Loucy (cell line): ENCODE data around the gene CCDC141.

Source experiments
- H2AFZ ChIP-seq: fragments of 200-600 bp; sonication (generic); 2 replicates; pipeline ENCODE4 v1.6.0; 2016; ENCODE audit warnings: antibody characterized with exemption, mild to moderate bottlenecking, low read length, moderate library complexity
- H3F3A ChIP-seq: fragments of 200-600 bp; 2 replicates; pipeline ENCODE4 v1.6.0; 2016; ENCODE audit warnings: antibody characterized with exemption, low read depth, mild to moderate bottlenecking
- H3K27me3 ChIP-seq: fragments of 200-600 bp; sonication (generic); 2 replicates; pipeline ENCODE4 v1.6.1; 2014; ENCODE audit warnings: low read length, mild to moderate bottlenecking; ENCODE audit not compliant: insufficient read depth, poor library complexity, severe bottlenecking
- H3K36me3 ChIP-seq: fragments of 200-600 bp; sonication (generic); 2 replicates; pipeline ENCODE4 v1.6.1; 2016; ENCODE audit warnings: low read length; ENCODE audit not compliant: insufficient read depth
- H3K4me1 ChIP-seq: fragments of 200-600 bp; sonication (generic); 2 replicates; pipeline ENCODE4 v1.5.1; 2014; ENCODE audit warnings: low read length, mild to moderate bottlenecking; ENCODE audit not compliant: insufficient read depth, poor library complexity, severe bottlenecking
- H3K4me2 ChIP-seq: fragments of 200-600 bp; sonication (generic); 2 replicates; pipeline ENCODE4 v1.6.0; 2014; ENCODE audit warnings: antibody characterized with exemption, low read length, low read depth, mild to moderate bottlenecking; ENCODE audit not compliant: poor library complexity, severe bottlenecking
- H3K4me3 ChIP-seq: fragments of 200-600 bp; sonication (generic); 2 replicates; pipeline ENCODE4 v1.5.1; 2014; ENCODE audit warnings: low read length, mild to moderate bottlenecking, mixed read lengths; ENCODE audit not compliant: poor library complexity, severe bottlenecking
- H3K79me2 ChIP-seq: fragments of 200-600 bp; sonication (generic); 2 replicates; pipeline ENCODE4 v1.6.1; 2014; ENCODE audit warnings: low read length; ENCODE audit not compliant: insufficient read depth
- H3K9ac ChIP-seq: fragments of 200-600 bp; sonication (generic); 2 replicates; pipeline ENCODE4 v1.6.0; 2014; ENCODE audit warnings: mild to moderate bottlenecking, low read depth, low read length, moderate library complexity; ENCODE audit not compliant: poor library complexity, severe bottlenecking
- H3K9me2 ChIP-seq: fragments of 200-600 bp; sonication (generic); replicated peaks from 2 replicates; pipeline ENCODE4 v1.6.1; 2016; ENCODE audit warnings: low read depth, low read length, mixed read lengths
- H3K9me3 ChIP-seq: fragments of 200-600 bp; sonication (generic); 2 replicates; pipeline ENCODE4 v1.6.1; 2014; ENCODE audit warnings: mild to moderate bottlenecking, antibody characterized with exemption, low read length, low read depth; ENCODE audit not compliant: insufficient read depth
- H4K20me1 ChIP-seq: fragments of 200-600 bp; sonication (generic); 2 replicates; pipeline ENCODE4 v1.6.0; 2014; ENCODE audit warnings: antibody characterized with exemption, low read length, mild to moderate bottlenecking; ENCODE audit not compliant: insufficient read depth, poor library complexity, severe bottlenecking
- CTCF ChIP-seq: fragments of 200-600 bp; sonication (generic); conservative IDR thresholded peaks from 2 replicates; pipeline ENCODE4 v1.5.1; 2014; ENCODE audit warnings: mild to moderate bottlenecking, antibody characterized with exemption, low read length
- EZH2phosphoT487 ChIP-seq: fragments of 200-600 bp; IDR thresholded peaks from 2 replicates; pipeline ENCODE4 v1.6.1; 2018; ENCODE audit warnings: antibody characterized with exemption, mild to moderate bottlenecking, moderate library complexity, borderline replicate concordance

Gene CCDC141

DNA sequence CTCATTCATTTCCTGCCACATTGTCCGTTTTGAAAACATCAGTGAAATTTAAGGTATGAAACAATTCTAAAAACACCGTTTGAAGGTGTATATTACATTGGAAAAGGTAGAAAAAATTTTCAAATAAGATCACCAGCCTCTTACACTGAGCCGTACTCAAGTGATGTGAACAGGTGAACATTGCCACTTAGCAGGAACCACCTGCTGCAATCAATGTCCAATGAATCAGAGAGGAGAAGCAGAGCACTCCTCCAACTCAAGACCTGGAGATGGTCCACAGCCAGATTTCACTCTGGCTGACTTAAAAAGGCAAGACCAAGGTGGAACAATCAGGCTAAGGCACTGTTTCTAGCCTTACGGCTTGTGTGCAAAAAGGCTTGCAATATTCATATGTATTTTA is 132.4 kb downstream of the CCDC141 start:
- Histone ChIP-seq H2AFZ (no peak overlapping the region), H3K4me1 (peaks cover 49% of the 10 kb centered on the region), H3K27me3 (no peaks in the 10 kb centered on the region), H3K79me2 (no peaks in the 10 kb centered on the region), H3K9ac (no peak overlapping the region), H4K20me1 (no peaks in the 10 kb centered on the region), H3K9me2 (no peaks in the 10 kb centered on the region), H3K36me3 (no peaks in the 10 kb centered on the region), H3F3A (no peaks in the 10 kb centered on the region), H3K4me2 (no peak overlapping the region), H3K9me3 (no peaks in the 10 kb centered on the region), H3K4me3 (no peak overlapping the region)
- TF ChIP-seq CTCF: no peak

DNA sequence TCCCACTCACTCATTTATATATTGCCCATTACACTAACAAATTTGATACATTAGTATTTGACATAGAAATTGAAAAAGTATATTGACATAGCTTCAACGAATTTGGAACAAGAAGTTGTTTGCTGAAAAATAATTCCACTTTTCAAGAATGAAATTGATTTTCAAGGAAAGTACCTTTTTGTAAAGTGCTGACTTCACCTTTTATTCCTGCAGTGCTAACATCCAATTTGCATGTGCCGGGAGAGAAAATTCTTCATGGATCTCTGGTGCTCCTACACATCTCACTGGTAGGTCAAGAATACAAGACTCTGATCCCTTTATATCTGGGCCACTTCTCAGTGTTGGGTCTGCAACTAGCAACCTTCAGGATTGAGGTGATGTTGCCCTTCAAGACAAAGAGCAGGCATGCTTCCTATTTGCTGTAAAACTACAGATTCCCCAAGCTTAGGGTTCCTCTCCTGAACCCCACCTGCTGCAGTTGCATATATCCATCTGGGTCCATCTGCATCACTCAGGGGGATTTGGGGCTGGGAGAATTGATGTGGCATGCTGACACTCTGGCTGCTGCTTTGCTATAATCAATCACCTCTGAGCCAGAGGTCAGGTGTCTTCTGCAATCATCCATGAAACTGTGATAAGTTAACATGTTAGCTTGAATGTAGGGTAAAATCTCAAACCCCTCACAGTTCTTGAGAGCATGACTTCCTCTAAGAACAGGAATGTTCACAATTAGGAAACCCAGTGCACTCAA is 134.3 kb downstream of the CCDC141 start:
- no peaks in the 10 kb centered on the region for H3K9me3 ChIP-seq
- H3K4me3 ChIP-seq: no peak overlapping the region
- H3K9ac ChIP-seq: no peak overlapping the region
- no peaks in the 10 kb centered on the region for H3F3A ChIP-seq
- H3K9me2 ChIP-seq: no peaks in the 10 kb centered on the region
- no peaks in the 10 kb centered on the region for H3K36me3 ChIP-seq
- peak overlapping the region; percentile 16 for H2AFZ ChIP-seq
- H3K27me3 ChIP-seq: no peaks in the 10 kb centered on the region
- no peak overlapping the region for H3K4me2 ChIP-seq
- no peaks in the 10 kb centered on the region for H4K20me1 ChIP-seq
- H3K4me1 ChIP-seq: peaks cover 35% of the 10 kb centered on the region
- no peaks in the 10 kb centered on the region for H3K79me2 ChIP-seq
- no peak for TF ChIP-seq EZH2phosphoT487
- TF ChIP-seq CTCF: no peak

DNA sequence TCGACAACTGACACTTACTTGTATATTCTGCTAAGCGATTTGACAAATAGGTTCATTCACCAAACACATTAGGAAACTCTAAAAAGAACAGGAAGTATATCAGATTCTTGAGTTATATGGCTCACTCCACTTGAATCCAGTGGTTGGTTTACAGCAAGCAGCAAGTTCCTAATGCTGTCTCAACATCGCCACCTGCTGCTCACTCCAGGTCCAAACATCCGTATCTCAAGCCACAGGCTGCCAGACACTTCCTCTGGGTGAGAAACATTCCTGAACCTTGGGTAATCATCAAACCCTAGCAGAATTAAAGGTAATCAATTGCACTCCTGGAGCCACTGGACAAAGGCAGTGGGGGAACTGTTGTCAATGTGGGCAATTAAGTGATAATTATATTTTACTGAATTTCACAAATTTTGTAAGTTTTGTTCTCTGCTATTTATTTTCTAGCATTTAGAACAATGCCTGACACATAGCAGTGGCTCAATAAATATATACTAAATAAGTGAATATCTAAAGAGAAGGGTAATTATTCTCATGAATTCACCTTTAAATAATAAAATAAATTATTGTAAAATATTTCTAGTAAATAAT is 135.6 kb downstream of the CCDC141 start:
- TF ChIP-seq CTCF (peak; percentile 96), EZH2phosphoT487 (no peak)
- Histone ChIP-seq H4K20me1 (no peaks in the 10 kb centered on the region), H3K27me3 (no peaks in the 10 kb centered on the region), H3K79me2 (no peaks in the 10 kb centered on the region), H3K9me2 (no peaks in the 10 kb centered on the region), H3F3A (no peaks in the 10 kb centered on the region), H3K4me1 (peaks cover 26% of the 10 kb centered on the region), H3K9ac (no peak overlapping the region), H3K9me3 (no peaks in the 10 kb centered on the region), H3K4me2 (peak overlapping the region; percentile 2), H3K4me3 (no peak overlapping the region), H2AFZ (no peak overlapping the region), H3K36me3 (no peaks in the 10 kb centered on the region)
